ENCODE measurements around the gene SSPN.

- TF ChIP-seq, protein P1, sequence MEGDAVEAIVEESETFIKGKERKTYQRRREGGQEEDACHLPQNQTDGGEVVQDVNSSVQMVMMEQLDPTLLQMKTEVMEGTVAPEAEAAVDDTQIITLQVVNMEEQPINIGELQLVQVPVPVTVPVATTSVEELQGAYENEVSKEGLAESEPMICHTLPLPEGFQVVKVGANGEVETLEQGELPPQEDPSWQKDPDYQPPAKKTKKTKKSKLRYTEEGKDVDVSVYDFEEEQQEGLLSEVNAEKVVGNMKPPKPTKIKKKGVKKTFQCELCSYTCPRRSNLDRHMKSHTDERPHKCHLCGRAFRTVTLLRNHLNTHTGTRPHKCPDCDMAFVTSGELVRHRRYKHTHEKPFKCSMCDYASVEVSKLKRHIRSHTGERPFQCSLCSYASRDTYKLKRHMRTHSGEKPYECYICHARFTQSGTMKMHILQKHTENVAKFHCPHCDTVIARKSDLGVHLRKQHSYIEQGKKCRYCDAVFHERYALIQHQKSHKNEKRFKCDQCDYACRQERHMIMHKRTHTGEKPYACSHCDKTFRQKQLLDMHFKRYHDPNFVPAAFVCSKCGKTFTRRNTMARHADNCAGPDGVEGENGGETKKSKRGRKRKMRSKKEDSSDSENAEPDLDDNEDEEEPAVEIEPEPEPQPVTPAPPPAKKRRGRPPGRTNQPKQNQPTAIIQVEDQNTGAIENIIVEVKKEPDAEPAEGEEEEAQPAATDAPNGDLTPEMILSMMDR (IDR thresholded peaks at IDR 0.05 in 2 of 3, conservative IDR thresholded peaks at IDR 0.05 in 1 of 3; ENCODE audit: borderline replicate concordance in 1 of 3, insufficient read depth in 1 of 3, low read depth in 2 of 3, low read length in 2 of 3) = no peak
- no peak for TF ChIP-seq CBX3 (IDR thresholded peaks at IDR 0.05; ENCODE audit: low read depth)
Measured at GRCh38 chr12:26299751-26300150, 104.4 kb downstream of the SSPN start.

All from HCT116 (cell line).